Activated T-cell treated with anti-CD3 and anti-CD28 coated beads, Interleukin-2, amount 50 U/mL, for 24 hours (primary cell): Measurements from ENCODE around the gene WDR41.
"Not testable (repeated sequence)": the region's sequence is repeated elsewhere in the genome, so short reads cannot be mapped to it uniquely, and the experiment has no call there.

ENCODE experiments used
- DNase-seq: peaks from one replicate; pipeline ENCODE4 v3.0.0-alpha.2; 2020
- H3K27ac Mint-ChIP-seq: 2 replicates; pipeline ENCODE4 v1.8.0; 2020; ENCODE audit warnings: mild to moderate bottlenecking, mixed read lengths
- H3K27me3 Mint-ChIP-seq: 2 replicates; pipeline ENCODE4 v1.8.0; 2020; ENCODE audit warnings: mixed read lengths
- H3K36me3 Mint-ChIP-seq: 2 replicates; pipeline ENCODE4 v1.8.0; 2020; ENCODE audit warnings: low read depth, mixed read lengths
- H3K4me1 Mint-ChIP-seq: 2 replicates; pipeline ENCODE4 v1.8.0; 2020; ENCODE audit warnings: low read depth, mixed read lengths
- H3K4me3 Mint-ChIP-seq: 2 replicates; pipeline ENCODE4 v1.8.0; 2020; ENCODE audit warnings: mild to moderate bottlenecking, moderate library complexity, mixed read lengths
- H3K9me3 Mint-ChIP-seq: 2 replicates; pipeline ENCODE4 v1.8.0; 2020; ENCODE audit warnings: mixed read lengths

The WDR41 gene

DNA sequence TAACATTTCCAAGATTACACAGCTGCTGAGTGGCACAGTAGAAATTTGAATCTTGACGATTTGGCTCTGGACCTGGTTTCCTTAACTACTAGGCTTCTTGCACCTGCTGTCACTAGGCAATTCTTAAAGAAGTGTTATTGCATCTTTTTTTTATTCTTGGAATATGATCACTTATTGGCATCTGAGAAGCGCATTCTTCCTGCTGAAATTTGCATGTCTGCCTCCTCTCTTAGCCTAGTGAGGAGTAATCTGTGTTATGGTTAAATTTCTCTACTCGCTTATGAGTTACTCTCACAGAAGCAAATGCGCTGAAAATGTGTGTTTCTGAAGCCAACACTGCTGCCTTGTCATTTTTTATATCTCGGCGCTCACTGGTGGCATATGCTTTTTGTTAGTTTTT is 89.3 kb downstream of the WDR41 start:
- H3K4me1 Mint-ChIP-seq, result no peaks in the 10 kb centered on the region
- H3K4me3 Mint-ChIP-seq, result no peak overlapping the region
- no peaks in the 10 kb centered on the region for H3K36me3 Mint-ChIP-seq
- H3K27ac Mint-ChIP-seq, result no peak overlapping the region
- peaks cover 9% of the 10 kb centered on the region for H3K27me3 Mint-ChIP-seq
- no peaks in the 10 kb centered on the region for H3K9me3 Mint-ChIP-seq
- DNase-seq, result no peak

GRCh38 chr5:77400645-77401044 is 91.5 kb downstream of the WDR41 start:
- Mint-ChIP-seq H3K9me3 (no peaks in the 10 kb centered on the region), H3K4me3 (no peak overlapping the region), H3K27ac (no peak overlapping the region), H3K4me1 (peaks cover 8% of the 10 kb centered on the region), H3K27me3 (peaks cover 11% of the 10 kb centered on the region), H3K36me3 (no peaks in the 10 kb centered on the region)
- DNase-seq, result no peak

GRCh38 chr5:77398896-77399295 is 93.2 kb downstream of the WDR41 start:
- Mint-ChIP-seq H3K27me3 (peaks cover 6% of the 10 kb centered on the region), H3K27ac (no peak overlapping the region), H3K9me3 (no peaks in the 10 kb centered on the region), H3K36me3 (no peaks in the 10 kb centered on the region), H3K4me3 (no peak overlapping the region), H3K4me1 (peaks cover 8% of the 10 kb centered on the region)
- DNase-seq, result no peak

- Mint-ChIP-seq H3K4me1 (peaks cover 8% of the 10 kb centered on the region), H3K27me3 (peaks cover 6% of the 10 kb centered on the region), H3K9me3 (no peaks in the 10 kb centered on the region), H3K36me3 (no peaks in the 10 kb centered on the region), H3K27ac (no peak overlapping the region), H3K4me3 (no peak overlapping the region)
- no peak for DNase-seq
These were observed 93.7 kb downstream of the WDR41 start for GRCh38 chr5:77398458-77398857.

GRCh38 chr5:77397686-77398292 is 94.3 kb downstream of the WDR41 start:
- Mint-ChIP-seq H3K9me3 (no peaks in the 10 kb centered on the region), H3K27ac (no peak overlapping the region)

DNA sequence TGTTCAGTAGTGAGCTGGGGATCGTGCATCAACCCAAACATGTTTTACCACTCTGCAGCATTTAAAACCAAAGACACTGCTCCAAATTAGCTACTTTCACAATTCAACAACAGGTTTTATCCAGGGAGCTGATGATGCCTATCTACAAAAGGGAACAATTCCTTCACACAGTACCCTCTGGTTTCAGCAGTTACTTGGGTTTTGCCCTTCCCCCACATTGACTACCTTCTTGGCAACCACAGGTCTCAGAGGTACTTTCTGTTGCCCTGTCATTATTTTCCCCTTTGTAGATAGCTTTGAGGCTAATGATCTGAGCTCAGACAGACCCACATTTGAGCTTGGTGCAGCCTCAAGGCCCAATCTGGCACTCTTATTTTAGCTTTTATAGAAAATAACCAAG is 96.1 kb downstream of the WDR41 start:
- Mint-ChIP-seq H3K4me1 (peaks cover 13% of the 10 kb centered on the region), H3K36me3 (no peaks in the 10 kb centered on the region), H3K9me3 (no peaks in the 10 kb centered on the region), H3K4me3 (no peak overlapping the region), H3K27me3 (peaks cover 14% of the 10 kb centered on the region), H3K27ac (no peak overlapping the region)
- DNase-seq, result no peak

More at GRCh38 chr5:77397686-77398292, 94.3 kb downstream of the WDR41 start:
- H3K27me3 Mint-ChIP-seq, result peaks cover 8% of the 10 kb centered on the region
- peaks cover 8% of the 10 kb centered on the region for H3K4me1 Mint-ChIP-seq
- DNase-seq, result no peak
- H3K4me3 Mint-ChIP-seq, result no peak overlapping the region
- no peaks in the 10 kb centered on the region for H3K36me3 Mint-ChIP-seq

DNA sequence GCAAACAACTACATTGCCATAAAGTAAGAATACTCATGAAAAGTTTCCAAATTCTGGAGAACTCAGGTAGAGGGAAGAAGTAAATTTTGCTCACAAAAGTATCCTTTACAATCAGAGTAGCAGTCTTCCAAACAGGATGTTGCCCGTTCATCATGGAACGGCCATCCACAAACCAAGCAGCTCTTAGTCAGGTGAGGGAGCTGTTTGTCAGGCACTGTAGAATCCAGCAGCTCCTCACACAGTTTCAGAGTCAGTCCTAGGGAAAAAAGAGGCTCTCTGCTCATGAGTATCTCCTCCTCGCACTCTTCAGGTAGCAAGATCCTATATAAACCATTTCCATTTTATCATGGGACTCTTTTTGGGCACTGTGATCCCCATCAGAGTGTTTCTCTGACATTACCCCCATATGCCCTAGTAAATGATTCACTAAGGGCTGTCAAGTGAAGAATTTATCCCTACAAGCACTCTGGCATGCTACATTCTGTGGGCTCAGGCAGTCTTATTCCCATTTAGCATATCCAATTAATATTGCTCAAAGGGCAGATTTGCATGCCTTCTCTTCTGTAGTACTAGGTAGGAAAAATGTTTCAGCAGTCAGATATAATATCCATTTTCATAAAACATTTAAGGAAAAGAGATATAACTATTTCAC is 97.9 kb downstream of the WDR41 start:
- peaks cover 26% of the 10 kb centered on the region for H3K27me3 Mint-ChIP-seq
- H3K27ac Mint-ChIP-seq, result no peak overlapping the region
- peaks cover 13% of the 10 kb centered on the region for H3K4me1 Mint-ChIP-seq
- DNase-seq, result no peak
- no peaks in the 10 kb centered on the region for H3K36me3 Mint-ChIP-seq
- no peak overlapping the region for H3K4me3 Mint-ChIP-seq
- no peaks in the 10 kb centered on the region for H3K9me3 Mint-ChIP-seq

GRCh38 chr5:77391240-77391765 is 100.8 kb downstream of the WDR41 start:
- Mint-ChIP-seq H3K36me3 (no peaks in the 10 kb centered on the region), H3K9me3 (no peaks in the 10 kb centered on the region), H3K4me3 (no peak overlapping the region), H3K4me1 (peaks cover 10% of the 10 kb centered on the region), H3K27ac (no peak overlapping the region), H3K27me3 (peaks cover 23% of the 10 kb centered on the region)
- DNase-seq, result no peak

GRCh38 chr5:77390795-77391194 is 101.3 kb downstream of the WDR41 start:
- Mint-ChIP-seq H3K4me1 (peaks cover 5% of the 10 kb centered on the region), H3K4me3 (no peak overlapping the region), H3K27ac (no peak overlapping the region), H3K9me3 (no peaks in the 10 kb centered on the region), H3K27me3 (peaks cover 19% of the 10 kb centered on the region), H3K36me3 (no peaks in the 10 kb centered on the region)
- DNase-seq, result no peak

DNA sequence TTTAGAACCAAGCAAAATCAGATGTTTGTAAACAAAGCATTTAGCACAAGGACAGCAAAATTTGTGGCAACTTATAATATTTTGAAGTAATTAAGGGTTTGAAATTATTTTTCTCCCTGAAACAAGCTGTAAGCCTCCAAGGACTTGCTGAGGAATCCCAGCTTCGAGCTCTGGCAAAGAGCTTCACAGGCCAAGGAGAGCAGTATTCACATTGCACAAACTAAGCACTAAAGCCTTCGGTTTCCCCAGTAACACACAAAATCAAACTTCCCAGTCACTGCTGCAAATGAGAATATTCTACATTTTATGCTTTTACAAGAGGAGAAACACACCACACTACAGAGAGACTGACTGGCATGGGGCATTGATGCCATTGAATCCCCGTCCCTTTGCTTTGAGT is 101.9 kb downstream of the WDR41 start:
- Mint-ChIP-seq H3K27ac (no peak overlapping the region), H3K4me3 (no peak overlapping the region), H3K27me3 (peaks cover 19% of the 10 kb centered on the region), H3K4me1 (peaks cover 5% of the 10 kb centered on the region), H3K9me3 (no peaks in the 10 kb centered on the region), H3K36me3 (no peaks in the 10 kb centered on the region)
- no peak for DNase-seq

- Mint-ChIP-seq H3K4me3 (no peak overlapping the region), H3K27ac (no peak overlapping the region), H3K27me3 (peaks cover 19% of the 10 kb centered on the region), H3K4me1 (peaks cover 5% of the 10 kb centered on the region), H3K9me3 (no peaks in the 10 kb centered on the region), H3K36me3 (no peaks in the 10 kb centered on the region)
- no peak for DNase-seq
These were observed 102.4 kb downstream of the WDR41 start for GRCh38 chr5:77389746-77390145.

DNA sequence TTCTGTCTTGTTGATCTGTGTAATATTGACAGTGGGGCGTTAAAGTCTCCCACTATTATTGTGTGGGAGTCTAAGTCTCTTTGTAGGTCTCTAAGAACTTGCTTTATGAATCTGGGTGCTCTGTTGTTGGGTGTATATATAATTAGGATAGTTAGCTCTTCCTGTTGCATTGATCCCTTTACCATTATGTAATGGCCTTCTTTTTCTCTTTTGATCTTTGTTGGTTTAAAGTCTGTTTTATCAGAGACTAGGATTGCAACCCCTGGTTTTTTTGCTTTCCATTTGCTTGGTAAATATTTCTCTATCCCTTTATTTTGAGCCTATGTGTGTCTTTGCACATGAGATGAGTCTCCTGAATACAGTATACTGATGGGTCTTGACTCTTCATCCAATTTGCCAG is 105.8 kb downstream of the WDR41 start:
- H3K36me3 Mint-ChIP-seq, H3K4me1 Mint-ChIP-seq, H3K9me3 Mint-ChIP-seq, H3K4me3 Mint-ChIP-seq, DNase-seq, H3K27ac Mint-ChIP-seq: not testable (repeated sequence)
- H3K27me3 Mint-ChIP-seq, result peaks cover 11% of the 10 kb centered on the region

DNA sequence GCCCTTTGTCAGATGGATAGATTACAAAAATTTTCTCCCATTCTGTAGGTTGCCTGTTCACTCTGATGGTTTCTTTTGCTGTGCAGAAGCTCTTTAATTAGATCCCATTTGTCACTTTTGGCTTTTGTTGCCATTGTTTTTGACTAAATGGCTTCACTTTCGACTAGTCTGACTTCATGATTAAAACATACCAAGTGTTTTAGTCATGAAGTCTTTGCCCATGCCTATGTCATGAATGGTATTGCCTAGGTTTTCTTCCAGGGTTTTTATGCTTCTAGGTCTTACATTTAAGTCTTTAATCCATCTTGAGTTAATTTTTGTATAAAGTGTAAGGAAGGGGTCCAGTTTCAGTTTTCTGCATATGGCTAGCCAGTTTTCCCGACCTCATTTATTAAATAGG is 108.8 kb downstream of the WDR41 start:
- H3K36me3 Mint-ChIP-seq, H3K9me3 Mint-ChIP-seq, H3K4me3 Mint-ChIP-seq, DNase-seq, H3K27me3 Mint-ChIP-seq, H3K27ac Mint-ChIP-seq: not testable (repeated sequence)
- H3K4me1 Mint-ChIP-seq, result peaks cover 36% of the 10 kb centered on the region
